ENCODE data around the gene CDON.

The CDON gene

GRCh38 chr11:125954945-125955640 is 107.6 kb downstream of the CDON start:
- no peak for DNase-seq

GRCh38 chr11:125954123-125954944 is 108.3 kb downstream of the CDON start:
- DNase-seq, result no peak

- no peak for DNase-seq
Measured at GRCh38 chr11:125953401-125953935, 109.2 kb downstream of the CDON start.

GRCh38 chr11:125952973-125953372 is 109.7 kb downstream of the CDON start:
- no peak for DNase-seq

- no peak for DNase-seq
Measured at GRCh38 chr11:125952559-125952958, 110.1 kb downstream of the CDON start.

GRCh38 chr11:125951731-125952130 is 110.9 kb downstream of the CDON start:
- no peak for DNase-seq

- DNase-seq, result no peak
Measured at GRCh38 chr11:125950696-125951651, 111.7 kb downstream of the CDON start.

GRCh38 chr11:125950178-125950490 is 112.5 kb downstream of the CDON start:
- DNase-seq, result no peak

- no peak for DNase-seq
Measured at GRCh38 chr11:125949271-125950177, 113.1 kb downstream of the CDON start.

GRCh38 chr11:125948278-125949051 is 114.2 kb downstream of the CDON start:
- no peak for DNase-seq

GRCh38 chr11:125947419-125948277 is 115.0 kb downstream of the CDON start:
- no peak for DNase-seq

GRCh38 chr11:125946712-125947418 is 115.8 kb downstream of the CDON start:
- no peak for DNase-seq

- no peak for DNase-seq
Measured at GRCh38 chr11:125945797-125946520, 116.7 kb downstream of the CDON start, which contains the start of gene VSIG10L2. TSS of gene VSIG10L2 (plus strand) at chr11:125946044. CDS start at chr11:125946056, 12 bp downstream.

GRCh38 chr11:125945011-125945796 is 117.5 kb downstream of the CDON start:
- no peak for DNase-seq

GRCh38 chr11:125944350-125945010 is 118.2 kb downstream of the CDON start:
- DNase-seq, result no peak

GRCh38 chr11:125943661-125944349 is 118.9 kb downstream of the CDON start:
- DNase-seq, result no peak

Data from CD4-positive, alpha-beta T cell treated with Interleukin-15 for 1 hour (primary cell).